ENCODE results near the gene PTPN1.
A peak's percentile ranks its signal among the peaks of the same experiment; 100 is the strongest.

Gene PTPN1

DNA sequence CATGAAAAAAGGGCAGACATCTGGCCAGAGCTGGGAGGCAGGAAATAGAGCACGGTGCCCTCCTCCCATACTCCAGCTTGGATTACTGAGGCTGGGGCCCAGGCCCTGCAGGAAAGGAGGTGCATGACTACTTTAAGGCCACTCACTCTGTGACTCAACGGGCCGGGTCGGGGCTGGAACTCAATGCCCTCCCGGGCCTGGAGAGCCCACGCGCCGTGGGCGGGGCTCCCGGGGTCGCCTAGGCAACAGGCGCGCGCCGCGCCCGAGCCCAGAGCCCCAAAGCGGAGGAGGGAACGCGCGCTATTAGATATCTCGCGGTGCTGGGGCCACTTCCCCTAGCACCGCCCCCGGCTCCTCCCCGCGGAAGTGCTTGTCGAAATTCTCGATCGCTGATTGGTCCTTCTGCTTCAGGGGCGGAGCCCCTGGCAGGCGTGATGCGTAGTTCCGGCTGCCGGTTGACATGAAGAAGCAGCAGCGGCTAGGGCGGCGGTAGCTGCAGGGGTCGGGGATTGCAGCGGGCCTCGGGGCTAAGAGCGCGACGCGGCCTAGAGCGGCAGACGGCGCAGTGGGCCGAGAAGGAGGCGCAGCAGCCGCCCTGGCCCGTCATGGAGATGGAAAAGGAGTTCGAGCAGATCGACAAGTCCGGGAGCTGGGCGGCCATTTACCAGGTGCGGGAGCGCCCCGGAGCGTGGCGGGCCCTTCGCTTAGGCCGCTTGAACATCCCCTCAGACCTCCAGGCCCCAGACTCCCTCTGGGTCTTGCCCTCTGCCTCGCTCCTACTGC lies at the start of gene PTPN1:
Gene PTPN1 (plus strand): TSS at position 461 of the 783 bp plus-strand sequence. CDS start 145 bp downstream, at position 606.
- ChIA-PET CTCF (interaction anchor here (0.6 to 1.1 kb wide), 4 partner anchors 32 to 367 kb away, joined by 3 to 4 read pairs (median 4); no protein-coding TSS in a partner anchor), POLR2A (interaction anchor here (0.7 to 3.4 kb wide), 6 partner anchors 13 to 126 kb away, joined by 3 to 12 read pairs (median 5); no protein-coding TSS in a partner anchor)
- Histone ChIP-seq H3K27ac (ENCODE audit: extremely low read depth, low read depth, low read length) (peak within 1 kb of the TSS; percentile 45; the same call in 1 of the 2 replicates), H3K36me3 (ENCODE audit: control insufficient read depth in 2 of 2, insufficient read depth in 1 of 2, low read length in 2 of 2) (no peaks in the 10 kb centered on the region), H3K4me3 (ENCODE audit: low read depth, low read length) (peak within 1 kb of the TSS; percentile 100), H3K9me3 (ENCODE audit: control insufficient read depth, insufficient read depth, low read depth, low read length) (no peaks in the 10 kb centered on the region), H3K4me1 (ENCODE audit: control insufficient read depth, insufficient read depth, low read length) (peaks cover 14% of the 10 kb centered on the region)
- TF ChIP-seq EGR2 (tag by site-specific recombination; IDR thresholded peaks at IDR 0.05; ENCODE audit: low read depth): peak; percentile 83
- TF ChIP-seq, protein P1, sequence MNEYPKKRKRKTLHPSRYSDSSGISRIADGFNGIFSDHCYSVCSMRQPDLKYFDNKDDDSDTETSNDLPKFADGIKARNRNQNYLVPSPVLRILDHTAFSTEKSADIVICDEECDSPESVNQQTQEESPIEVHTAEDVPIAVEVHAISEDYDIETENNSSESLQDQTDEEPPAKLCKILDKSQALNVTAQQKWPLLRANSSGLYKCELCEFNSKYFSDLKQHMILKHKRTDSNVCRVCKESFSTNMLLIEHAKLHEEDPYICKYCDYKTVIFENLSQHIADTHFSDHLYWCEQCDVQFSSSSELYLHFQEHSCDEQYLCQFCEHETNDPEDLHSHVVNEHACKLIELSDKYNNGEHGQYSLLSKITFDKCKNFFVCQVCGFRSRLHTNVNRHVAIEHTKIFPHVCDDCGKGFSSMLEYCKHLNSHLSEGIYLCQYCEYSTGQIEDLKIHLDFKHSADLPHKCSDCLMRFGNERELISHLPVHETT (tag by site-specific recombination; IDR thresholded peaks at IDR 0.05): no peak; the same call in 1 of the 2 replicates
- TF ChIP-seq ZNF266 (tag by site-specific recombination; IDR thresholded peaks at IDR 0.05; ENCODE audit: low read depth): no peak
- TF ChIP-seq ZNF510 (tag by site-specific recombination; IDR thresholded peaks at IDR 0.05; ENCODE audit: insufficient replicate concordance): no peak
- TF ChIP-seq ZNF169 (tag by site-specific recombination; IDR thresholded peaks at IDR 0.05): no peak
- peak; percentile 48; the same call in 1 of the 2 replicates for TF ChIP-seq KLF10 (tag by site-specific recombination; IDR thresholded peaks at IDR 0.05)
- TF ChIP-seq ZNF23 (tag by site-specific recombination; IDR thresholded peaks at IDR 0.05; ENCODE audit: borderline replicate concordance): no peak
- TF ChIP-seq SETDB1 (IDR thresholded peaks at IDR 0.05; ENCODE audit: insufficient read length, low read length): no peak
- peak; percentile 11 for TF ChIP-seq ZNF600 (tag by site-specific recombination; IDR thresholded peaks at IDR 0.05)
- no peak for TF ChIP-seq HOXA7 (CRISPR knock-in tag; IDR thresholded peaks at IDR 0.05; ENCODE audit: borderline replicate concordance)
- TF ChIP-seq, protein P2, sequence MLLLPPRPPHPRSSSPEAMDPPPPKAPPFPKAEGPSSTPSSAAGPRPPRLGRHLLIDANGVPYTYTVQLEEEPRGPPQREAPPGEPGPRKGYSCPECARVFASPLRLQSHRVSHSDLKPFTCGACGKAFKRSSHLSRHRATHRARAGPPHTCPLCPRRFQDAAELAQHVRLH (tag by site-specific recombination; IDR thresholded peaks at IDR 0.05): no peak
- no peak for TF ChIP-seq ZNF37A (tag by site-specific recombination; IDR thresholded peaks at IDR 0.05)
- TF ChIP-seq ZBTB21 (tag by site-specific recombination; IDR thresholded peaks at IDR 0.05): no peak
- 0 out of 2 replicates have a peak, but pooled peaks have one; percentile 45 for TF ChIP-seq ZSCAN5A (tag by site-specific recombination; IDR thresholded peaks at IDR 0.05)
- TF ChIP-seq, protein P3, sequence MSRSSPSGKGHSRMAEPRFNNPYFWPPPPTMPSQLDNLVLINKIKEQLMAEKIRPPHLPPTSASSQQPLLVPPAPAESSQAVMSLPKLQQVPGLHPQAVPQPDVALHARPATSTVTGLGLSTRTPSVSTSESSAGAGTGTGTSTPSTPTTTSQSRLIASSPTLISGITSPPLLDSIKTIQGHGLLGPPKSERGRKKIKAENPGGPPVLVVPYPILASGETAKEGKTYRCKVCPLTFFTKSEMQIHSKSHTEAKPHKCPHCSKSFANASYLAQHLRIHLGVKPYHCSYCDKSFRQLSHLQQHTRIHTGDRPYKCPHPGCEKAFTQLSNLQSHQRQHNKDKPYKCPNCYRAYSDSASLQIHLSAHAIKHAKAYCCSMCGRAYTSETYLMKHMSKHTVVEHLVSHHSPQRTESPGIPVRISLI (tag by site-specific recombination; IDR thresholded peaks at IDR 0.05): no peak; the same call in 1 of the 2 replicates
- peak; percentile 77 for TF ChIP-seq ZSCAN30 (tag by site-specific recombination; IDR thresholded peaks at IDR 0.05)
- TF ChIP-seq ZXDB (tag by site-specific recombination; IDR thresholded peaks at IDR 0.05): peak; percentile 87
- TF ChIP-seq FEZF1 (tag by site-specific recombination; IDR thresholded peaks at IDR 0.05): no peak
- no peak for TF ChIP-seq ZNF302 (tag by site-specific recombination; IDR thresholded peaks at IDR 0.05; ENCODE audit: low read depth)
- TF ChIP-seq ZNF223 (tag by site-specific recombination; IDR thresholded peaks at IDR 0.05): peak; percentile 50; the same call in 1 of the 2 replicates
- TF ChIP-seq KLF1 (tag by site-specific recombination; IDR thresholded peaks at IDR 0.05): peak; percentile 44
- no peak for TF ChIP-seq ZNF473 (tag by site-specific recombination; IDR thresholded peaks at IDR 0.05)
- no peak for TF ChIP-seq ZNF140 (tag by site-specific recombination; IDR thresholded peaks at IDR 0.05)
- TF ChIP-seq ZNF548 (tag by site-specific recombination; IDR thresholded peaks at IDR 0.05): no peak; the same call in 1 of the 2 replicates
- TF ChIP-seq ZEB2 (tag by site-specific recombination; IDR thresholded peaks at IDR 0.05): 0 out of 2 replicates have a peak, but pooled peaks have one; percentile 55
- peak; percentile 93 for TF ChIP-seq KLF16 (tag by site-specific recombination; IDR thresholded peaks at IDR 0.05)
- no peak for TF ChIP-seq HOXD13 (CRISPR knock-in tag; IDR thresholded peaks at IDR 0.05; ENCODE audit: borderline replicate concordance)
- no peak for TF ChIP-seq ZNF664 (tag by site-specific recombination; IDR thresholded peaks at IDR 0.05)
- no peak for TF ChIP-seq PRDM1 (tag by site-specific recombination; IDR thresholded peaks at IDR 0.05)
- no peak for TF ChIP-seq PRDM6 (tag by site-specific recombination; IDR thresholded peaks at IDR 0.05)
- TF ChIP-seq, protein P4, sequence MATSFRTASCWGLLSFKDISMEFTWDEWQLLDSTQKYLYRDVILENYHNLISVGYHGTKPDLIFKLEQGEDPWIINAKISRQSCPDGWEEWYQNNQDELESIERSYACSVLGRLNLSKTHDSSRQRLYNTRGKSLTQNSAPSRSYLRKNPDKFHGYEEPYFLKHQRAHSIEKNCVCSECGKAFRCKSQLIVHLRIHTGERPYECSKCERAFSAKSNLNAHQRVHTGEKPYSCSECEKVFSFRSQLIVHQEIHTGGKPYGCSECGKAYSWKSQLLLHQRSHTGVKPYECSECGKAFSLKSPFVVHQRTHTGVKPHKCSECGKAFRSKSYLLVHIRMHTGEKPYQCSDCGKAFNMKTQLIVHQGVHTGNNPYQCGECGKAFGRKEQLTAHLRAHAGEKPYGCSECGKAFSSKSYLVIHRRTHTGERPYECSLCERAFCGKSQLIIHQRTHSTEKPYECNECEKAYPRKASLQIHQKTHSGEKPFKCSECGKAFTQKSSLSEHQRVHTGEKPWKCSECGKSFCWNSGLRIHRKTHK (tag by site-specific recombination; IDR thresholded peaks at IDR 0.05): no peak
- TF ChIP-seq ZSCAN23 (tag by site-specific recombination; IDR thresholded peaks at IDR 0.05): no peak
